Thymus (tissue), 11 donors: ENCODE data around the gene MATN1. TPM values are rescaled to one million over a fixed set of nuclear protein-coding genes. Genes with fewer than 3 reads are reported as not detected.
"Not testable (repeated sequence)": the region's sequence is repeated elsewhere in the genome, so short reads cannot be mapped to it uniquely, and the experiment has no call there.

Experiments
- DNase-seq, 9 donors: peaks; one replicate each; pipeline ENCODE4 v3.0.0-alpha.2; 2013; ENCODE audit warnings: low spot score in 9 of 9, low read depth in 6 of 9, missing footprints in 1 of 9
- H3K27ac ChIP-seq, 2 donors: one replicate each; pipeline ENCODE4 v1.5.1; 2013; ENCODE audit warnings: control low read depth in 1 of 2, low read depth in 1 of 2, low read length in 1 of 2, mild to moderate bottlenecking in 1 of 2, moderate library complexity in 1 of 2
- H3K27me3 ChIP-seq, 2 donors: one replicate each; pipeline ENCODE4 v1.5.1; 2013; ENCODE audit warnings: low read length in 1 of 2; ENCODE audit not compliant: control insufficient read depth in 2 of 2, insufficient read depth in 1 of 2
- H3K36me3 ChIP-seq, 2 donors: one replicate each; pipeline ENCODE4 v1.5.1; 2013; ENCODE audit warnings: low read length in 1 of 2, mild to moderate bottlenecking in 1 of 2, moderate library complexity in 1 of 2; ENCODE audit not compliant: control insufficient read depth in 2 of 2, insufficient read depth in 2 of 2
- H3K4me1 ChIP-seq, 2 donors: one replicate each; pipeline ENCODE4 v1.5.1; 2013; ENCODE audit warnings: low read length in 2 of 2; ENCODE audit not compliant: control insufficient read depth in 2 of 2, insufficient read depth in 2 of 2
- H3K4me3 ChIP-seq, 2 donors: one replicate each; pipeline ENCODE4 v1.5.1; 2013; ENCODE audit warnings: low read length in 2 of 2, control low read depth in 1 of 2, mild to moderate bottlenecking in 1 of 2
- H3K9me3 ChIP-seq, 2 donors: one replicate each; pipeline ENCODE4 v1.5.1; 2013; ENCODE audit warnings: low read length in 1 of 2, mild to moderate bottlenecking in 1 of 2; ENCODE audit not compliant: control insufficient read depth in 2 of 2, insufficient read depth in 1 of 2
- WGBS: extraction: QIAGEN DNeasy Blood & Tissue Kit; methylation state at CpG from one replicate; pipeline ENCODE4 v1.1.7; 2013; 5-methylcytosine and 5-hydroxymethylcytosine counted together
- polyA plus RNA-seq: library from polyadenylated mRNA; stranded (reverse); fragments of 200-250 nt; gene quantifications from one replicate; pipeline ENCODE4 v1.2.3, GENCODE V29; 2013
- total RNA-seq: library from RNA; stranded (reverse); fragments of 120-200 nt; gene quantifications from one replicate; pipeline ENCODE4 v1.2.4, GENCODE V29; 2013
- donor health status: healthy.

MATN1 gene
- total and polyA plus RNA-seq, 2 donors, result 0.14 to 0.27 TPM

- Histone ChIP-seq H3K4me3 (no peak overlapping the region), H3K4me1 (no peaks in the 10 kb centered on the region), H3K27ac (no peak overlapping the region), H3K9me3 (no peaks in the 10 kb centered on the region), H3K27me3 (peaks cover 0 to 18% of the 10 kb centered on the region in 2 donors), H3K36me3 (no peaks in the 10 kb centered on the region)
- no peak for DNase-seq
- WGBS, result 78% methylated on average over 7 of the region's 7 CpGs
Measured at GRCh38 chr1:30692201-30692947, 31.0 kb downstream of the MATN1 start.

GRCh38 chr1:30691480-30691879, 31.9 kb downstream of the MATN1 start:
- Histone ChIP-seq H3K9me3 (no peaks in the 10 kb centered on the region), H3K36me3 (no peaks in the 10 kb centered on the region), H3K4me3 (no peak overlapping the region), H3K27ac (no peak overlapping the region), H3K4me1 (no peaks in the 10 kb centered on the region), H3K27me3 (peaks cover 2 to 26% of the 10 kb centered on the region in 2 donors)
- 78% methylated on average over 5 of the region's 5 CpGs for WGBS
- DNase-seq, result no peak

GRCh38 chr1:30689901-30690645, 33.3 kb downstream of the MATN1 start:
- no peaks in the 10 kb centered on the region for H3K36me3 ChIP-seq
- no peak overlapping the region for H3K4me3 ChIP-seq
- no peak for DNase-seq
- no peak overlapping the region for H3K27ac ChIP-seq
- no peaks in the 10 kb centered on the region for H3K4me1 ChIP-seq
- H3K27me3 ChIP-seq, result peaks cover 14 to 40% of the 10 kb centered on the region in 2 donors
- H3K9me3 ChIP-seq, result no peaks in the 10 kb centered on the region
- 66% methylated on average over 7 of the region's 7 CpGs for WGBS

GRCh38 chr1:30688920-30689794, 34.2 kb downstream of the MATN1 start:
- Histone ChIP-seq H3K9me3 (no peaks in the 10 kb centered on the region), H3K4me3 (no peak overlapping the region), H3K36me3 (no peaks in the 10 kb centered on the region), H3K27ac (no peak overlapping the region), H3K27me3 (peaks cover 20 to 49% of the 10 kb centered on the region in 2 donors), H3K4me1 (no peaks in the 10 kb centered on the region)
- DNase-seq, result no peak
- WGBS, result 86% methylated on average over 11 of the region's 11 CpGs

DNA sequence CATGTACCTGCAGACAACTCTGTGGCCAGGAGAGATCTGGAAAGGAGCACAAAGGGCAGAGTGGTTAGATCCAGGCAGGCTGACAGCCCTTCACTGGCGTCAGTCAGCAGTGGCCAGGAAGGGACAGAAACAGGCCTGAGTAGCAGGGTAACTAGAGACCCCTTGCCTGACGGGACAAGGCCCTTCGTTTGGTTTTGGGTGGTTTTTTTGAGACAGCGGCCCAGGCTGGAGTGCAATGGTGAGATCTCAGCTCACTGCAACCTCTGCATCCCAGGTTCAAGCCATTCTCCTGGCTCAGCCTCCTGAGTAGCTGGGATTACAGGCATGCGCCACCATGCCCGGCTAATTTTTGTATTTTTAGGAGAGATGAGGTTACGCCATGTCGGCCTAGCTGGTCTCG, 34.9 kb downstream of the MATN1 start:
- H3K27me3 ChIP-seq, result peaks cover 21 to 56% of the 10 kb centered on the region in 2 donors
- H3K27ac ChIP-seq, H3K4me3 ChIP-seq, H3K4me1 ChIP-seq, DNase-seq, H3K9me3 ChIP-seq, H3K36me3 ChIP-seq: not testable (repeated sequence)
- WGBS, result 91% methylated on average over 9 of the region's 9 CpGs

DNA sequence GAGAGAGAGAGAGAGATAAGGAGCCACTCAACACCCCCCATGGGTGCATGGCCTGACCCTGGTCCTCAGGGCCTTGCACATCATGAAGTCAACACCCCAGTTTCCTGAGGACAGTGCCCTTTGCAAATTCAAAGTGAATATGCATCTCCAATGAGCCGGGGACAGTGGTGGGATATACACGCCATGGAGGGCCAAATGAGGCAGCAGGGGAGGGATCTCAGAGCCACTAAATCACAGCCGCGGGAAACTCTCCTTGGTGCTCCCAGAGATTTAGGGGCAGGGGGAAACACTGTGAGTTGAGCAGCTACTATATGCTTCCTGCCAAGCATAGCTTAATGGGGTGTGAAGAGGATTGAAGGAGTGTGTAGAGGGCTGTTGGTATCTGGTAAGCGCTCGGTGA, 35.5 kb downstream of the MATN1 start:
- WGBS, result 95% methylated on average over 6 of the region's 6 CpGs
- no peak overlapping the region for H3K4me3 ChIP-seq
- H3K27me3 ChIP-seq, result peaks cover 24 to 61% of the 10 kb centered on the region in 2 donors
- DNase-seq, result no peak
- H3K36me3 ChIP-seq, result no peaks in the 10 kb centered on the region
- no peaks in the 10 kb centered on the region for H3K9me3 ChIP-seq
- H3K4me1 ChIP-seq, result no peaks in the 10 kb centered on the region
- H3K27ac ChIP-seq, result no peak overlapping the region

DNA sequence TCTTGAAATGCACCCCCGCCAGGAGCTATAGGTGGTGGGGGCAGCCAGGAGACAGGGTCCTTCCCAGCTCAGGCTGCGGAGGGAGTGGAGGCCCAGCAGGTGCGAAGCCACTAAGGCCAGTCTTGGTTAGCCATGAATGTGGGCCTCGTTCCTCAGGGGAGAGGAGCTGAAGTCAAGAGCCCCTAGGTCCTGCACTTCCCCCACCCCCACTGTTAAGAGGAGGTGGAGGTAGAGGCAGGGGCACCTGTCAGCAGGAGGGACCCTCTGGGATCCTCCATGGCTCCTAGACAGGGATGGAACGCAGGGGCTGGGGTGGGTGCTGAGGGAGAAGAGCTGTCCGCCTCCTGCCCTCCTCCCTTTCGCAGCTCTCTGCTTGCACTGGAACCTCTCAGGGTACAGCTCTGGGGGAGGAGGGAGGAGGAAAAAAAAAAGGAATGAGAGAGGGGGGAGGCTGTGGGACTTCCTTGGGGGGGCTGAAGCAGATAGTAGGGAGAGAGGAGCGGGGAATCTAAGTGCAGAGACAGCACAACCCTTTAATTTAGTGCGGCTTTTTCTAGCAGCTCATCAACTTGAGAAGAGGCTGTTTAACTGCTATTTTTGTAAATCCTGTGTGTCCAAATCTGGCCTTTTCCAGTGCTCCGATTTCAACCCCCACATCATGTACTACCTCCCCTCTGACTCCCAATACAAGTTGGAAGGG, 37.0 kb downstream of the MATN1 start:
- no peaks in the 10 kb centered on the region for H3K36me3 ChIP-seq
- H3K9me3 ChIP-seq, result no peaks in the 10 kb centered on the region
- no peaks in the 10 kb centered on the region for H3K4me1 ChIP-seq
- no peak for DNase-seq
- H3K27ac ChIP-seq, result no peak overlapping the region
- H3K27me3 ChIP-seq, result peaks cover 27 to 63% of the 10 kb centered on the region in 2 donors
- WGBS, result 65% methylated on average over 10 of the region's 10 CpGs
- no peak overlapping the region for H3K4me3 ChIP-seq

DNA sequence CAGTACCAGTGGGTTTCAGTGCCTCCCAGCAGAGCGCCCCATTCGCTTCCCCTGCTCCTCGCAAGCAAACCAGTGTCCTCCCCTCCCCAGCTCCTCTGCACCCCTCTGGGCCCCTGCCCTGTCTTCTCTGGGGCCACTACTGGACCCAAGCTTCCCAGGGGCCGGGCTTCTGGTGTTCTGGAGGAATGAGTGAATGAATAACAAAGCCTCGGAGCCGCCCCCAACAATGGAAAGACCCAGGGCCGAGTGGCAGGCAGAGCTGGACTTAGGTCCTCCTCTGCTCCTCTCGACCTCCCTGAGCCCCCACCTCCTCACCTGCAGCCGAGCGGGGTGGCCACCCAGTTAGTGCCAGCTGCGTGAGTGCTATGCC, 37.6 kb downstream of the MATN1 start:
- H3K36me3 ChIP-seq, result no peaks in the 10 kb centered on the region
- H3K27ac ChIP-seq, result no peak overlapping the region
- no peak overlapping the region for H3K4me3 ChIP-seq
- WGBS, result 28% methylated on average over 11 of the region's 11 CpGs
- DNase-seq, result no peak
- no peaks in the 10 kb centered on the region for H3K9me3 ChIP-seq
- H3K27me3 ChIP-seq, result peaks cover 27 to 63% of the 10 kb centered on the region in 2 donors
- H3K4me1 ChIP-seq, result no peaks in the 10 kb centered on the region
